ENCODE measurements around the gene VEZF1. TPM values are rescaled to one million over a fixed set of nuclear protein-coding genes. Genes with fewer than 3 reads are reported as not detected.

VEZF1 gene
- total and polyA plus RNA-seq, 2 donors (not counting 1 experiment from before 2014, with no cell fraction given): 43.9 to 51.2 TPM

DNA sequence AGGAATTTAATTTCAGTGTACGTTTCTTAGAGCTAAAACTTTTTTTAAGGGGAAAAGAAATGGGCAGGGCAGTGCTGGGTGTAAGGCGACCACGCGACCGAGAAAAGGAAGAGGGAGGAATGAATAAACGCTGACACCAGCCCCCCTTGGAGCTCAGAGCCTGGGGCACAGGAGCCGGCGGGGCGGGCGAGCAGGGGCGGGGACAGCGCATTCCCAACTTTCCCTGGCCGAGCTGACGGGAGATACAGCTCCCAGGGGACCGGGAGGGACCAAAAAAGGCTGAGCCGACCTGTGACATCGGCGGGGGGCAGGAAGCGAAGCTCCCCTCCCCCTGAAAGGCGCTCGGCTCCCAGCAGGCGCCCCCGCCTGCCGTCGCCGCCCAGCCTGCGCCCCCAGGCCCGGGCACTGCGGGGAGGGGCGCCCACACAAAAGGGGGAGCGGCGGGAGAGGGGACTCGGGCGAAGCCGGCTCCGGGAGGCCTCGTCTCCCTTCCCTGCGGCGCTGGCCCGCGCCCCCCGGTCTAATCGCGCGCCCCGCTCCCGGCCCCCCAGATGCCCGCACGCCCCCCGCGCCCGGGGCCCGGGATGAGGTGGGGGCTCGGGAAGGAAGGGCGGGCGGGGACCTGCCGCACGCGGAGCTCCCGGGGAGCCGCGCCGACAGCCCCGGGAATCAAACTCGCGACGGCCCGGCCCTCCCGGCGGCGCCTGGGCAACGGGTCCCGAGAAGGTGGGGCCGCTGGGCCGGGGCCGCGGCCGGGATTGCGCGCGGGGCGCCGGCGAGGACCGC is 33.5 kb downstream of the VEZF1 start:
- no peak for TF ChIP-seq EZH2 (IDR thresholded peaks at IDR 0.05; ENCODE audit: low read length, missing control alignments)
- no peak for TF ChIP-seq CTCF (conservative IDR thresholded peaks at IDR 0.05 in 1 of 2, IDR thresholded peaks at IDR 0.05 in 1 of 2; ENCODE audit: low read depth in 1 of 2, low read length in 2 of 2)
- no peaks in the 10 kb centered on the region for H3K36me3 ChIP-seq (ENCODE audit: control insufficient read depth, insufficient read depth, low read length)
- peak overlapping the region; percentile 49 to 72 (median 63) for H3K4me3 ChIP-seq (replicated peaks in 1 of 4; ENCODE audit: control extremely low read depth in 1 of 4, insufficient read depth in 1 of 4, low read depth in 3 of 4, low read length in 4 of 4)
- H3K4me2 ChIP-seq (ENCODE audit: extremely low read depth, insufficient read depth, low read length): peak overlapping the region; percentile 78
- peak overlapping the region; percentile 78 for H3K27ac ChIP-seq (ENCODE audit: insufficient read depth, low read length)
- H3K4me1 ChIP-seq (ENCODE audit: control insufficient read depth, extremely low read depth, insufficient read depth, low read length): peaks cover 27% of the 10 kb centered on the region
- H4K20me1 ChIP-seq (ENCODE audit: control insufficient read depth, extremely low read depth, insufficient read depth, low read length): no peaks in the 10 kb centered on the region
- no peaks in the 10 kb centered on the region for H3K9me3 ChIP-seq (ENCODE audit: control insufficient read depth, insufficient read depth, low read depth, low read length)
- no peak overlapping the region for H2AFZ ChIP-seq (ENCODE audit: low read length)
- H3K9ac ChIP-seq (ENCODE audit: insufficient read depth, low read length): peak overlapping the region; percentile 95
- H3K27me3 ChIP-seq (ENCODE audit: control insufficient read depth, insufficient read depth, low read length): no peaks in the 10 kb centered on the region
- peaks cover 34% of the 10 kb centered on the region for H3K79me2 ChIP-seq (ENCODE audit: control insufficient read depth, insufficient read depth, low read length)
- peak; percentile 42 to 53 for DNase-seq (ENCODE audit: low read depth in 2 of 2)

DNA sequence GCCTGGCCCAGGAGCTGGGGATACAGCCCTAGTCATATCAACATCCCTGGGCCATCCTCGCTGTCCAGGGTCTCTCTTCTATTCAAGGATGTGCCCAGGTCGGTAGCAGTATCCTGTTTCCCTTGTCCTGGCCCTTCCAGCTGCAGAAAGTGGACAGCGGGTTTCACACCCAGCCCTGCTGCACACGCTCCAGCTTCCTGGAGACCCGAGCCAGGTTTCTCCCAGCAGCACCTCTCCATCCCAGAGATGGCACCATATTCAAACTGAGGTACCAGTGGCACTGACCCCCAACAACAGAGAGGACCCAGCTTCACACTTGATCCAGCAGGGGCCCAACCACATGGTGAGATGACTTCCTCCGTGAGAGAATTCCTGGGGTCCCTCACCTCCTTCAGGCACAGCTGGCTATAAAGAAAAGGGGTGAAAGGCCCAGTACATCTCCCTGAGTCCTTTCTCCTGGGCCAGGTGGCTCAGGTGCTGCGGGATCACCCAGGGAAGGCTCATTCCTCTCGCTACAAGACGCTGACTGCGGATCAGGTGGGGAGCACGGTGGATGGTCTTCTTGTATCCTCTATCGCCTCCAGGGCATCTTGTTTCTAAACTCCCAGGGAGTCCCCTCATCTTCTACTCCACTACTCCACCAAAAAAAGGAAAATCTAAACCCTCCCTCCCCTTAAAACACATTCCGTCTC is 34.2 kb downstream of the VEZF1 start:
- H2AFZ ChIP-seq (ENCODE audit: low read length): no peak overlapping the region

GRCh38 chr17:57953219-57953618 is 34.8 kb downstream of the VEZF1 start:
- H3K27me3 ChIP-seq (ENCODE audit: control insufficient read depth, insufficient read depth, low read length): no peaks in the 10 kb centered on the region
- H3K79me2 ChIP-seq (ENCODE audit: control insufficient read depth, insufficient read depth, low read length): peaks cover 35% of the 10 kb centered on the region
- no peak overlapping the region for H3K27ac ChIP-seq (ENCODE audit: insufficient read depth, low read length)
- H3K4me2 ChIP-seq (ENCODE audit: extremely low read depth, insufficient read depth, low read length): no peak overlapping the region
- DNase-seq (ENCODE audit: low read depth in 2 of 2): no peak
- no peaks in the 10 kb centered on the region for H3K9me3 ChIP-seq (ENCODE audit: control insufficient read depth, insufficient read depth, low read depth, low read length)
- no peaks in the 10 kb centered on the region for H3K36me3 ChIP-seq (ENCODE audit: control insufficient read depth, insufficient read depth, low read length)
- no peak overlapping the region for H3K4me3 ChIP-seq (replicated peaks in 1 of 4; ENCODE audit: control extremely low read depth in 1 of 4, insufficient read depth in 1 of 4, low read depth in 3 of 4, low read length in 4 of 4)
- H3K9ac ChIP-seq (ENCODE audit: insufficient read depth, low read length): no peak overlapping the region
- no peak overlapping the region for H2AFZ ChIP-seq (ENCODE audit: low read length)
- TF ChIP-seq CTCF (conservative IDR thresholded peaks at IDR 0.05 in 1 of 2, IDR thresholded peaks at IDR 0.05 in 1 of 2; ENCODE audit: low read depth in 1 of 2, low read length in 2 of 2) (no peak), EZH2 (IDR thresholded peaks at IDR 0.05; ENCODE audit: low read length, missing control alignments) (no peak)
- H4K20me1 ChIP-seq (ENCODE audit: control insufficient read depth, extremely low read depth, insufficient read depth, low read length): no peaks in the 10 kb centered on the region
- peaks cover 36% of the 10 kb centered on the region for H3K4me1 ChIP-seq (ENCODE audit: control insufficient read depth, extremely low read depth, insufficient read depth, low read length)

More for the DNA sequence above, 34.2 kb downstream of the VEZF1 start:
- Histone ChIP-seq H3K9me3 (ENCODE audit: control insufficient read depth, insufficient read depth, low read depth, low read length) (no peaks in the 10 kb centered on the region), H3K4me3 (replicated peaks in 1 of 4; ENCODE audit: control extremely low read depth in 1 of 4, insufficient read depth in 1 of 4, low read depth in 3 of 4, low read length in 4 of 4) (peak overlapping the region; percentile 48 to 72 (median 56)), H3K36me3 (ENCODE audit: control insufficient read depth, insufficient read depth, low read length) (no peaks in the 10 kb centered on the region), H3K79me2 (ENCODE audit: control insufficient read depth, insufficient read depth, low read length) (peaks cover 34% of the 10 kb centered on the region), H3K27ac (ENCODE audit: insufficient read depth, low read length) (peak overlapping the region; percentile 56), H3K4me2 (ENCODE audit: extremely low read depth, insufficient read depth, low read length) (peak overlapping the region; percentile 78), H4K20me1 (ENCODE audit: control insufficient read depth, extremely low read depth, insufficient read depth, low read length) (no peaks in the 10 kb centered on the region), H3K4me1 (ENCODE audit: control insufficient read depth, extremely low read depth, insufficient read depth, low read length) (peaks cover 32% of the 10 kb centered on the region), H3K27me3 (ENCODE audit: control insufficient read depth, insufficient read depth, low read length) (no peaks in the 10 kb centered on the region), H3K9ac (ENCODE audit: insufficient read depth, low read length) (peak overlapping the region; percentile 95)
- no peak for TF ChIP-seq EZH2 (IDR thresholded peaks at IDR 0.05; ENCODE audit: low read length, missing control alignments)
- DNase-seq (ENCODE audit: low read depth in 2 of 2): no peak
